SK-N-SH (cell line): ENCODE data around the gene GPR132.

Experiments
- CTCF ChIP-seq: fragments of 200-600 bp; sonication (generic); IDR thresholded peaks from 2 replicates; pipeline ENCODE4 v1.6.1; 2017; ENCODE audit warnings: antibody characterized with exemption, mild to moderate bottlenecking, moderate library complexity
- EP300 ChIP-seq, 2 experiments: IDR thresholded peaks; 2 replicates each; pipeline versions ENCODE4 v1.4.0 to v1.6.1; 2012; ENCODE audit warnings: borderline replicate concordance in 1 of 2, low read depth in 1 of 2, low read length in 1 of 2
- EZH2phosphoT487 ChIP-seq: fragments of 200-600 bp; sonication (generic); IDR thresholded peaks from 2 replicates; pipeline ENCODE4 v1.6.1; 2017; ENCODE audit warnings: low read depth, mixed run types, mild to moderate bottlenecking, antibody characterized with exemption, moderate library complexity, borderline replicate concordance
- FOXJ3 ChIP-seq: sonication (generic); formaldehyde crosslinking; IDR thresholded peaks from 2 replicates; pipeline ENCODE4 v1.5.1; 2020; ENCODE audit warnings: mild to moderate bottlenecking, missing genetic modification reagents
- GABPA ChIP-seq: IDR thresholded peaks from 2 replicates; pipeline ENCODE4 v1.4.0; 2012; ENCODE audit warnings: low read depth, mild to moderate bottlenecking
- MXI1 ChIP-seq: IDR thresholded peaks from 2 replicates; pipeline ENCODE4 v1.6.1; 2012; ENCODE audit warnings: mild to moderate bottlenecking, low read depth, low read length, improper control_type of control experiment
- POLR2AphosphoS5 ChIP-seq: IDR thresholded peaks from 2 replicates; pipeline ENCODE4 v1.6.1; 2012; ENCODE audit warnings: low read depth, low read length
- RAD21 ChIP-seq: IDR thresholded peaks from 2 replicates; pipeline ENCODE4 v1.6.1; 2012; ENCODE audit warnings: mild to moderate bottlenecking, low read length
- RCOR1 ChIP-seq: fragments of 150-350 bp; IDR thresholded peaks from 2 replicates; pipeline ENCODE4 v1.6.1; 2017; ENCODE audit warnings: antibody characterized with exemption, low read length

GRCh38 chr14:105107351-105107750, 42.1 kb upstream of the GPR132 start:
- TF ChIP-seq CTCF, result no peak
- no peak for TF ChIP-seq GABPA
- TF ChIP-seq MXI1, result no peak
- no peak for TF ChIP-seq RCOR1
- no peak for TF ChIP-seq EP300 (IDR thresholded peaks at IDR 0.05; ENCODE audit: borderline replicate concordance in 1 of 2, low read depth in 1 of 2, low read length in 1 of 2)
- no peak for TF ChIP-seq RAD21
- TF ChIP-seq POLR2AphosphoS5, result no peak
- no peak for TF ChIP-seq FOXJ3 (CRISPR knock-in tag)
- no peak for TF ChIP-seq EZH2phosphoT487
